HCT116 (cell line): ENCODE data around the gene SPRR2D. TPM values are rescaled to one million over a fixed set of nuclear protein-coding genes. Genes with fewer than 3 reads are reported as not detected.

Experiments used
- ATAC-seq: fragments of 200-7000 bp; cut with Tn5 transposase; 2 replicates; pipeline ENCODE4 v1.9.1; 2020; ENCODE audit warnings: mild to moderate bottlenecking, moderate library complexity
- BruUV-seq: library from RNA; stranded (reverse); fragments of 400-500 nt; replicated peaks from 2 replicates; lab custom pipeline; 2021; lab: Mats Ljungman, UMichigan
- CTCF ChIA-PET: fragments of 300-600 bp; sonication (Branson Sonifier 250); formaldehyde crosslinking; loops from one replicate; lab custom pipeline; 2021; ENCODE audit warnings: antibody characterized with exemption; lab: Charles Lee
- POLR2A ChIA-PET: fragments of 300-600, 350-600 bp; sonication (Branson Sonifier 250); formaldehyde crosslinking; loops from one replicate; lab custom pipeline; 2021; ENCODE audit warnings: antibody characterized with exemption; lab: Charles Lee
- RAD21 ChIA-PET, 2 experiments: fragments of 300-600 bp; sonication (Branson Sonifier 250); formaldehyde crosslinking; loops; one replicate each; lab custom pipeline; 2023; ENCODE audit warnings: low total read pairs in 2 of 2; ENCODE audit not compliant: uncharacterized antibody in 2 of 2, unreplicated experiment in 2 of 2, low non-redundant PET in 1 of 2; lab: Charles Lee
- DNase-seq: peaks from one replicate; pipeline ENCODE4 v3.0.0-alpha.2; 2010; ENCODE audit warnings: low read depth, low spot score
- H2AFZ ChIP-seq: fragments of 200-600 bp; shearing (Covaris generic), sonication (generic); 2 replicates; pipeline ENCODE4 v1.6.1; 2017; ENCODE audit warnings: low read depth, mixed run types, mixed read lengths, antibody characterized with exemption, low read length; ENCODE audit not compliant: poor library complexity, severe bottlenecking
- H3K27ac ChIP-seq: 2 replicates; pipeline ENCODE4 v1.5.1; 2012; ENCODE audit warnings: low read depth, low read length
- H3K27me3 ChIP-seq: fragments of 200-600 bp; sonication (generic); 2 replicates; pipeline ENCODE4 v1.6.1; 2016; ENCODE audit warnings: mixed run types, low read length, mixed read lengths; ENCODE audit not compliant: insufficient read depth
- H3K36me3 ChIP-seq, 2 experiments: fragments of 200-500 bp in 1 of 2; fragments of 200-600 bp in 1 of 2; sonication (Bioruptor generic) in 1 of 2; sonication (generic) in 1 of 2; 2 replicates each; pipeline versions ENCODE4 v1.5.1 to v1.6.1; 2014 to 2016; ENCODE audit warnings: low read length in 2 of 2, inconsistent platforms in 1 of 2, mixed read lengths in 1 of 2, mixed run types in 1 of 2; ENCODE audit not compliant: insufficient read depth in 2 of 2, control insufficient read depth in 1 of 2
- H3K4me1 ChIP-seq, 2 experiments: fragments of 200-600 bp in 1 of 2; sonication (generic) in 1 of 2; 2 replicates each; pipeline versions ENCODE4 v1.5.1 to v1.6.1; 2012 to 2017; ENCODE audit warnings: low read length in 2 of 2, inconsistent platforms in 1 of 2, mild to moderate bottlenecking in 1 of 2, mixed read lengths in 1 of 2, mixed run types in 1 of 2, moderate library complexity in 1 of 2; ENCODE audit not compliant: insufficient read depth in 2 of 2, control insufficient read depth in 1 of 2
- H3K4me2 ChIP-seq: fragments of 200-600 bp; sonication (generic); 2 replicates; pipeline ENCODE4 v1.6.1; 2017; ENCODE audit warnings: mixed run types, low read length, mixed read lengths
- H3K4me3 ChIP-seq, 2 experiments: fragments of 200-600 bp in 1 of 2; sonication (generic) in 1 of 2; replicated peaks in 1 of 2; 2 replicates each; pipeline ENCODE4 v1.5.1; 2011 to 2016; ENCODE audit warnings: low read length in 2 of 2, control low read depth in 1 of 2, low read depth in 1 of 2, mild to moderate bottlenecking in 1 of 2, mixed read lengths in 1 of 2, mixed run types in 1 of 2
- H3K79me2 ChIP-seq: fragments of 200-600 bp; sonication (generic); 2 replicates; pipeline ENCODE4 v1.6.1; 2017; ENCODE audit warnings: mild to moderate bottlenecking, mixed run types, low read length, moderate library complexity, mixed read lengths; ENCODE audit not compliant: insufficient read depth
- H3K9ac ChIP-seq: fragments of 200-600 bp; sonication (generic); 2 replicates; pipeline ENCODE4 v1.6.1; 2016; ENCODE audit warnings: low read length, mixed read lengths
- H3K9me2 ChIP-seq: fragments of 200-600 bp; sonication (generic), shearing (Covaris generic); 2 replicates; pipeline ENCODE4 v1.6.1; 2017; ENCODE audit warnings: mixed run types, mild to moderate bottlenecking, moderate library complexity; ENCODE audit not compliant: insufficient read depth
- H3K9me3 ChIP-seq, 2 experiments: fragments of 200-500 bp in 1 of 2; fragments of 200-600 bp in 1 of 2; sonication (Bioruptor generic) in 1 of 2; sonication (generic) in 1 of 2; 2 replicates each; pipeline ENCODE4 v1.6.1; 2014 to 2017; ENCODE audit warnings: low read length in 2 of 2, mixed read lengths in 2 of 2, inconsistent platforms in 1 of 2, low read depth in 1 of 2, mild to moderate bottlenecking in 1 of 2, mixed run types in 1 of 2, moderate library complexity in 1 of 2; ENCODE audit not compliant: control insufficient read depth in 1 of 2, insufficient read depth in 1 of 2
- H4K20me1 ChIP-seq: fragments of 200-600 bp; sonication (generic), shearing (Covaris generic); 2 replicates; pipeline ENCODE4 v1.6.1; 2017; ENCODE audit warnings: mixed run types, mild to moderate bottlenecking, moderate library complexity; ENCODE audit not compliant: insufficient read depth
- CBX3 ChIP-seq: IDR thresholded peaks from 2 replicates; pipeline ENCODE4 v1.6.1; 2012; ENCODE audit warnings: low read depth
- EGR1 ChIP-seq: IDR thresholded peaks from 2 replicates; pipeline ENCODE4 v1.6.1; 2012; ENCODE audit warnings: low read depth
- ELF1 ChIP-seq: IDR thresholded peaks from 2 replicates; pipeline ENCODE4 v1.6.1; 2012; ENCODE audit warnings: low read depth, borderline replicate concordance
- FOSL1 ChIP-seq: IDR thresholded peaks from 2 replicates; pipeline ENCODE4 v1.6.1; 2012; ENCODE audit warnings: low read depth
- RAD21 ChIP-seq: IDR thresholded peaks from 2 replicates; pipeline ENCODE4 v1.6.1; 2012; ENCODE audit warnings: low read depth, mild to moderate bottlenecking
- SP1 ChIP-seq: IDR thresholded peaks from 2 replicates; pipeline ENCODE4 v1.6.1; 2012; ENCODE audit warnings: low read depth
- YY1 ChIP-seq: IDR thresholded peaks from 2 replicates; pipeline ENCODE4 v1.6.1; 2011; ENCODE audit warnings: low read length, low read depth, moderate library complexity, mild to moderate bottlenecking; ENCODE audit not compliant: insufficient replicate concordance; ENCODE audit errors: extremely low read depth
- ZFX ChIP-seq: fragments of 450-650 bp; IDR thresholded peaks from 2 replicates; pipeline ENCODE4 v1.6.1; 2017
- intact Hi-C: fragments of 100-400 bp; cut with micrococcal nuclease; formaldehyde crosslinking; loops from 2 replicates; pipeline ENCODE4 v1.10.0; 2022
- total RNA-seq: library from RNA; stranded (reverse); gene quantifications from one replicate; pipeline ENCODE4 v1.2.1, GENCODE V29; 2021; ENCODE audit not compliant: unreplicated experiment
- TF ChIP-seq, protein P1 (sequence below): IDR thresholded peaks from 2 replicates; pipeline ENCODE4 v1.6.1; 2011; ENCODE audit warnings: mild to moderate bottlenecking, low read length, moderate library complexity; ENCODE audit not compliant: insufficient replicate concordance; ENCODE audit errors: extremely low read depth

SPRR2D gene
- total RNA-seq, 1 experiment from 2014 or later = 6.9 TPM

DNA sequence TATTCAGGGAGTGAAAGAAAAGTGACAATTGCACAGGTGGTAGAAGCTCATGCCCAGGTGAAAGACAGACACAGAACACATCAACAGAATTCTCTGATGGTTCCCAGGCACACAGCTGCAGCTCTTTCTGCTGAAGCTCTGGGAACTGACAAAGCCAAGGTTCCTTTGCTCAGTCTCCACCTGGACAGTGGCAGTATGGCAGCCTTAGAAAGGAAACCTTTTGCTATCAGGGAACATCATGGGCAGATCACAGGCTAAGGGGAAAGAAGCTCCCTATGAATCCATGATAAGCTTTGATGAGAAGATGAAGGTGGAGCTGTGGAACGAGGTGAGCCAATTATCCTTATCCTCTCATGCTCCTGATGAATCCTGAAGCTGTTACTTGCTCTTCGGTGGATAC, 29.3 kb upstream of the SPRR2D start:
- no TSS peak for BruUV-seq
- H3K9me3 ChIP-seq = no peaks in the 10 kb centered on the region
- no peaks in the 10 kb centered on the region for H3K79me2 ChIP-seq
- DNase-seq = no peak
- ChIA-PET RAD21 (no interaction called here), POLR2A (no interaction called here), CTCF (no interaction called here)
- H3K4me1 ChIP-seq = no peaks in the 10 kb centered on the region
- no peak overlapping the region for H3K27ac ChIP-seq
- no peak overlapping the region for H2AFZ ChIP-seq
- H3K4me2 ChIP-seq = no peak overlapping the region
- no peaks in the 10 kb centered on the region for H4K20me1 ChIP-seq
- no peaks in the 10 kb centered on the region for H3K9me2 ChIP-seq
- H3K4me3 ChIP-seq = no peak overlapping the region
- H3K9ac ChIP-seq = no peak overlapping the region
- intact Hi-C loops = no loop called here
- H3K36me3 ChIP-seq = no peaks in the 10 kb centered on the region
- TF ChIP-seq CBX3 = no peak
- no peak for TF ChIP-seq YY1
- TF ChIP-seq FOSL1 = no peak
- TF ChIP-seq ELF1 = no peak
- TF ChIP-seq, protein P1, sequence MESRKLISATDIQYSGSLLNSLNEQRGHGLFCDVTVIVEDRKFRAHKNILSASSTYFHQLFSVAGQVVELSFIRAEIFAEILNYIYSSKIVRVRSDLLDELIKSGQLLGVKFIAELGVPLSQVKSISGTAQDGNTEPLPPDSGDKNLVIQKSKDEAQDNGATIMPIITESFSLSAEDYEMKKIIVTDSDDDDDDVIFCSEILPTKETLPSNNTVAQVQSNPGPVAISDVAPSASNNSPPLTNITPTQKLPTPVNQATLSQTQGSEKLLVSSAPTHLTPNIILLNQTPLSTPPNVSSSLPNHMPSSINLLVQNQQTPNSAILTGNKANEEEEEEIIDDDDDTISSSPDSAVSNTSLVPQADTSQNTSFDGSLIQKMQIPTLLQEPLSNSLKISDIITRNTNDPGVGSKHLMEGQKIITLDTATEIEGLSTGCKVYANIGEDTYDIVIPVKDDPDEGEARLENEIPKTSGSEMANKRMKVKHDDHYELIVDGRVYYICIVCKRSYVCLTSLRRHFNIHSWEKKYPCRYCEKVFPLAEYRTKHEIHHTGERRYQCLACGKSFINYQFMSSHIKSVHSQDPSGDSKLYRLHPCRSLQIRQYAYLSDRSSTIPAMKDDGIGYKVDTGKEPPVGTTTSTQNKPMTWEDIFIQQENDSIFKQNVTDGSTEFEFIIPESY = no peak
- no peak for TF ChIP-seq EGR1
- TF ChIP-seq RAD21 = no peak
- TF ChIP-seq ZFX = no peak
- TF ChIP-seq SP1 = no peak
- TF ChIP-seq, all 23 proteins: peak for 0
- ATAC-seq = no peak
- peaks cover 34% of the 10 kb centered on the region for H3K27me3 ChIP-seq
